ENCODE measurements around the gene REEP2. TPM values are rescaled to one million over a fixed set of nuclear protein-coding genes. Genes with fewer than 3 reads are reported as not detected.

REEP2 gene
- total RNA-seq, 2 donors from 2014 or later: 2.0 TPM

- no peaks in the 10 kb centered on the region for H3K27me3 Mint-ChIP-seq
- H3K4me3 Mint-ChIP-seq: peak overlapping the region; percentile 87
Observed at GRCh38 chr5:138457531-138458275, 18.8 kb downstream of the REEP2 start.

GRCh38 chr5:138458384-138458783 is 19.5 kb downstream of the REEP2 start:
- peak overlapping the region; percentile 99 for H3K27ac Mint-ChIP-seq
- peak overlapping the region; percentile 87 for H3K4me3 Mint-ChIP-seq
- H3K36me3 Mint-ChIP-seq (ENCODE audit: low read depth): no peaks in the 10 kb centered on the region
- H3K27me3 Mint-ChIP-seq: no peaks in the 10 kb centered on the region
- H3K4me1 Mint-ChIP-seq: peaks cover 29% of the 10 kb centered on the region
- peaks cover 3% of the 10 kb centered on the region for H3K9me3 Mint-ChIP-seq
- ATAC-seq (replicated peaks): no peak

More at GRCh38 chr5:138457531-138458275, 18.8 kb downstream of the REEP2 start:
- H3K9me3 Mint-ChIP-seq: peaks cover 3% of the 10 kb centered on the region
- ATAC-seq (replicated peaks): no peak
- peak overlapping the region; percentile 84 for H3K27ac Mint-ChIP-seq
- H3K36me3 Mint-ChIP-seq (ENCODE audit: low read depth): no peaks in the 10 kb centered on the region
- H3K4me1 Mint-ChIP-seq: peaks cover 29% of the 10 kb centered on the region

GRCh38 chr5:138458856-138459255 is 20.0 kb downstream of the REEP2 start:
- peaks cover 29% of the 10 kb centered on the region for H3K4me1 Mint-ChIP-seq
- peaks cover 3% of the 10 kb centered on the region for H3K9me3 Mint-ChIP-seq
- no peaks in the 10 kb centered on the region for H3K27me3 Mint-ChIP-seq
- H3K27ac Mint-ChIP-seq: peak overlapping the region; percentile 99
- H3K36me3 Mint-ChIP-seq (ENCODE audit: low read depth): no peaks in the 10 kb centered on the region
- H3K4me3 Mint-ChIP-seq: peak overlapping the region; percentile 87
- ATAC-seq (replicated peaks): peak; percentile 5

- Mint-ChIP-seq H3K36me3 (ENCODE audit: low read depth) (no peaks in the 10 kb centered on the region), H3K9me3 (peaks cover 3% of the 10 kb centered on the region), H3K4me3 (peak overlapping the region; percentile 87), H3K27ac (peak overlapping the region; percentile 99), H3K27me3 (no peaks in the 10 kb centered on the region), H3K4me1 (peaks cover 29% of the 10 kb centered on the region)
- ATAC-seq (replicated peaks): peak; percentile 75
Observed at GRCh38 chr5:138459311-138459933, 20.6 kb downstream of the REEP2 start.

GRCh38 chr5:138460032-138460693 is 21.3 kb downstream of the REEP2 start:
- Mint-ChIP-seq H3K36me3 (ENCODE audit: low read depth) (peaks cover 4% of the 10 kb centered on the region), H3K9me3 (peaks cover 3% of the 10 kb centered on the region), H3K4me1 (peaks cover 29% of the 10 kb centered on the region), H3K27me3 (no peaks in the 10 kb centered on the region), H3K27ac (peak overlapping the region; percentile 99), H3K4me3 (peak overlapping the region; percentile 87)
- no peak for ATAC-seq (replicated peaks)

- H3K36me3 Mint-ChIP-seq (ENCODE audit: low read depth): peaks cover 18% of the 10 kb centered on the region
- peak overlapping the region; percentile 87 for H3K4me3 Mint-ChIP-seq
- peaks cover 29% of the 10 kb centered on the region for H3K4me1 Mint-ChIP-seq
- peaks cover 3% of the 10 kb centered on the region for H3K9me3 Mint-ChIP-seq
- no peak for ATAC-seq (replicated peaks)
- H3K27me3 Mint-ChIP-seq: no peaks in the 10 kb centered on the region
- H3K27ac Mint-ChIP-seq: peak overlapping the region; percentile 99
Observed at GRCh38 chr5:138461343-138462125, 22.7 kb downstream of the REEP2 start.

GRCh38 chr5:138463419-138464007 is 24.7 kb downstream of the REEP2 start:
- ATAC-seq (replicated peaks): no peak
- Mint-ChIP-seq H3K9me3 (peaks cover 3% of the 10 kb centered on the region), H3K4me1 (peaks cover 43% of the 10 kb centered on the region), H3K27me3 (no peaks in the 10 kb centered on the region), H3K27ac (peak overlapping the region; percentile 84), H3K36me3 (ENCODE audit: low read depth) (peaks cover 38% of the 10 kb centered on the region), H3K4me3 (peak overlapping the region; percentile 87)

- H3K27ac Mint-ChIP-seq: peak overlapping the region; percentile 84
- peaks cover 42% of the 10 kb centered on the region for H3K36me3 Mint-ChIP-seq (ENCODE audit: low read depth)
- no peaks in the 10 kb centered on the region for H3K27me3 Mint-ChIP-seq
- H3K4me3 Mint-ChIP-seq: peak overlapping the region; percentile 87
- peaks cover 3% of the 10 kb centered on the region for H3K9me3 Mint-ChIP-seq
- peak; percentile 65 for ATAC-seq (replicated peaks)
- peaks cover 41% of the 10 kb centered on the region for H3K4me1 Mint-ChIP-seq
Observed at GRCh38 chr5:138464008-138464387, 25.1 kb downstream of the REEP2 start.

GRCh38 chr5:138464388-138465260 is 25.8 kb downstream of the REEP2 start:
- H3K27me3 Mint-ChIP-seq: no peaks in the 10 kb centered on the region
- peak overlapping the region; percentile 84 for H3K27ac Mint-ChIP-seq
- H3K4me1 Mint-ChIP-seq: peaks cover 37% of the 10 kb centered on the region
- H3K36me3 Mint-ChIP-seq (ENCODE audit: low read depth): peaks cover 42% of the 10 kb centered on the region
- peak overlapping the region; percentile 87 for H3K4me3 Mint-ChIP-seq
- H3K9me3 Mint-ChIP-seq: no peaks in the 10 kb centered on the region
- peak; percentile 81 for ATAC-seq (replicated peaks)

- peak within 1 kb of the TSS; percentile 87 for H3K4me3 Mint-ChIP-seq
- H3K4me1 Mint-ChIP-seq: peaks cover 33% of the 10 kb centered on the region
- peak; percentile 66 for ATAC-seq (replicated peaks)
- peaks cover 42% of the 10 kb centered on the region for H3K36me3 Mint-ChIP-seq (ENCODE audit: low read depth)
- H3K27ac Mint-ChIP-seq: peak within 1 kb of the TSS; percentile 84
- H3K9me3 Mint-ChIP-seq: no peaks in the 10 kb centered on the region
- H3K27me3 Mint-ChIP-seq: no peaks in the 10 kb centered on the region
Observed at GRCh38 chr5:138465261-138466124, 26.6 kb downstream of the REEP2 start, which contains the start of gene EGR1. TSS of gene EGR1 (plus strand) at chr5:138465479. CDS start at chr5:138465762, 283 bp downstream.

- Mint-ChIP-seq H3K27me3 (no peaks in the 10 kb centered on the region), H3K36me3 (ENCODE audit: low read depth) (peaks cover 42% of the 10 kb centered on the region), H3K27ac (peak overlapping the region; percentile 84), H3K4me3 (peak overlapping the region; percentile 87), H3K9me3 (no peaks in the 10 kb centered on the region), H3K4me1 (peaks cover 25% of the 10 kb centered on the region)
- ATAC-seq (replicated peaks): no peak
Observed at GRCh38 chr5:138466125-138466899, 27.5 kb downstream of the REEP2 start.
